22Rv1 (cell line): ENCODE data around the gene NCOA1.

Experiments
- CTCF ChIP-seq: fragments of 450-650 bp; IDR thresholded peaks from 2 replicates; pipeline ENCODE4 v1.5.1; 2017; ENCODE audit warnings: mild to moderate bottlenecking
- ZFX ChIP-seq: fragments of 450-650 bp; IDR thresholded peaks from 2 replicates; pipeline ENCODE4 v1.6.1; 2017; ENCODE audit warnings: antibody characterized with exemption, borderline replicate concordance

DNA sequence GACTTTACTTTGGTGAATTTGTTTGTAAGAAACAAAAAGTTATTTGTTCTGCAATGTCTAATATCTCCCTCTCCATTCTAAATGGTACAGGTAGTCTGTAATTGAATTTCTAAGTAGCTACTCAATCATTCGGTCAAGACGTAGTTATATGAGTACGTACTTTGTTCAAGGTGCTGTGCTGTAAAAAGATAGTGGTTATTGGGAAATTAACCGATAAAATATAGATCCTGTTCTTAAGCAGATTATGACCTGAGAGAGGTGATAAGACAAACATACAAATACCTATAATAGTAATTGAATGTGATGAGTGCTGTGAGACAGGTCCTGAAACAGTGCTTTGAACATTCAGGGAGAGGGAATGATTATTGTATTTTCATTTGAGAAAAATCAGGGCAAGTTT, 7.1 kb downstream of the NCOA1 start:
- TF ChIP-seq CTCF (no peak), ZFX (no peak)
